HS-5 (cell line): ENCODE data around the gene FBL.

ENCODE experiments used
- DNase-seq: peaks from one replicate; pipeline ENCODE4 v3.0.0-alpha.2; 2012; ENCODE audit warnings: low read depth

Gene FBL

GRCh38 chr19:39788244-39788643 lies 57.9 kb downstream of the FBL start:
- no peak for DNase-seq
